Activated CD8-positive, alpha-beta memory T cell treated with anti-CD3 and anti-CD28 coated beads for 1 hour (primary cell): ENCODE results near the gene KLKB1.
A peak's percentile ranks its signal among the peaks of the same experiment; 100 is the strongest.

Experiments used
- DNase-seq, 2 donors: peaks; one replicate each; pipeline ENCODE4 v3.0.0-alpha.2; 2020; ENCODE audit warnings: low read depth in 1 of 2; ENCODE audit errors: extremely low read depth in 1 of 2

Gene KLKB1

GRCh38 chr4:186227221-186227620 lies at the start of gene KLKB1:
Gene KLKB1, plus strand, starts transcription at chr4:186227507. Its CDS starts 689 bp downstream, at chr4:186228196.
- no peak for DNase-seq

GRCh38 chr4:186188107-186188506 lies 39.2 kb upstream of the KLKB1 start:
- no peak for DNase-seq

- no peak for DNase-seq
Measured at GRCh38 chr4:186189656-186190055, 37.7 kb upstream of the KLKB1 start.

GRCh38 chr4:186190581-186191199 lies 36.6 kb upstream of the KLKB1 start:
- peak in 1 of 2 donors; percentile 42 for DNase-seq

- DNase-seq, result peak; percentile 48 to 78
Measured at GRCh38 chr4:186191200-186192065, 35.9 kb upstream of the KLKB1 start, which contains the start of gene CYP4V2. Gene CYP4V2, plus strand, starts transcription at chr4:186191567. Its CDS starts 257 bp downstream, at chr4:186191824.

- peak in 1 of 2 donors; percentile 8 for DNase-seq
Measured at GRCh38 chr4:186192066-186192612, 35.2 kb upstream of the KLKB1 start.

- DNase-seq, result no peak
Measured at GRCh38 chr4:186193851-186194250, 33.5 kb upstream of the KLKB1 start.

- no peak for DNase-seq
Measured at GRCh38 chr4:186196063-186196462, 31.2 kb upstream of the KLKB1 start.

GRCh38 chr4:186200516-186200915 lies 26.8 kb upstream of the KLKB1 start:
- DNase-seq, result no peak

- no peak for DNase-seq
Measured at GRCh38 chr4:186201010-186201409, 26.3 kb upstream of the KLKB1 start.

GRCh38 chr4:186201535-186202230 lies 25.6 kb upstream of the KLKB1 start:
- peak in 1 of 2 donors; percentile 34 for DNase-seq

GRCh38 chr4:186202490-186203140 lies 24.7 kb upstream of the KLKB1 start:
- no peak for DNase-seq

GRCh38 chr4:186203406-186203805 lies 23.9 kb upstream of the KLKB1 start:
- no peak for DNase-seq

- DNase-seq, result peak in 1 of 2 donors; percentile 45
Measured at GRCh38 chr4:186204103-186204559, 23.2 kb upstream of the KLKB1 start.

- DNase-seq, result no peak
Measured at GRCh38 chr4:186204686-186205085, 22.6 kb upstream of the KLKB1 start.

GRCh38 chr4:186205156-186205555 lies 22.2 kb upstream of the KLKB1 start:
- no peak for DNase-seq

- no peak for DNase-seq
Measured at GRCh38 chr4:186216465-186217024, 10.8 kb upstream of the KLKB1 start.

- no peak for DNase-seq
Measured at GRCh38 chr4:186217733-186218293, 9.5 kb upstream of the KLKB1 start.

- DNase-seq, result no peak
Measured at GRCh38 chr4:186221624-186222023, 5.7 kb upstream of the KLKB1 start.

GRCh38 chr4:186225848-186226247 lies 1.5 kb upstream of the KLKB1 start:
- DNase-seq, result no peak
